H54 (cell line): ENCODE measurements around the gene DMRTC2.

Experiments used
- DNase-seq: peaks from one replicate; pipeline ENCODE4 v3.0.0; 2011; ENCODE audit warnings: low spot score, mixed read lengths; ENCODE audit not compliant: insufficient read length
- FAIRE-seq: peaks from 3 replicates; lab custom pipeline; 2011; peaks lifted over from hg19 to GRCh38; lab: Jason Lieb, UNC
- POLR2A ChIP-seq: IDR thresholded peaks from 2 replicates; pipeline ENCODE4 v1.6.1; 2011; ENCODE audit warnings: low read depth, mild to moderate bottlenecking, low read length

The DMRTC2 gene

DNA sequence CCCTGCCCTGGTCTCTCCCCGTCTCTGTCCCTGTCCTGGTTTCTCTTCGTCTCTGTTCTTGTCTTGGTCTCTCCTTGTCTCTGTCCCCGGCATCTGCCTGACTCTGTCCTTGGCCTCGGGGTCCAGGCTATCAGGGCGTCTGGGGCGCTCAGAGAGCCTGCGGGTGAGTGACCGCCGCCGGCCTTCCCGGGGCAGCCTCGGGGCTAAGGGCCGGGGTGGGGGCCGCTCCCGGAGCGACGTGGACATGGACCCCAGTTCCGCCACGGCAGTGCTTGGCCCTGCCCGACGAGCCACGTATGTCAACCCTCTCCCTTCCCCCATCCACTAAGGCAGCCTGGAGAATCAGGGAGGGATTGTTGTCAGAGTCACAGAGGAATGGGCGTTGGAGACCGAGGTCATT lies 53.0 kb downstream of the DMRTC2 start:
- FAIRE-seq (no peak), DNase-seq (no peak)
- TF ChIP-seq POLR2A: no peak

DNA sequence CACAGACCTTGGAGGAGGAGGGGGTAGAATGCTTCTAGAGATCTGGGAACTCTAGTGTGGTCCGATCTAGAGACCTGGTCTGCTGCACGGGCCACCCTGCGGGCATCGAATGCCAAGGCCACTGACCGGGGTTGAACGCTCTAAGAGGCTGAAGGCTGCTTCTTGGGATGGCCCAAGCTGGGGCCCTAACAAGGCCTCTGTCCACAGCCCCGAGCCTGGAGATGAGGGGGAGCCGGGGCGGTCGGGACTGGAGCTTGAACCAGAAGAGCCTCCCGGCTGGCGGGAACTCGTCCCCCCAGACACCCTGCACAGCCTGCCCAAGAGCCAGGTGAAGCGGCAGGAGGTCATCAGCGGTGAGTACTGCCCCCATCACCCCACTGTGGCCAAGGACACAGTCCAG lies 53.4 kb downstream of the DMRTC2 start:
- FAIRE-seq: no peak
- DNase-seq: no peak
- TF ChIP-seq POLR2A: no peak
